ENCODE results near the gene NKAIN1. TPM values are rescaled to one million over a fixed set of nuclear protein-coding genes. Genes with fewer than 3 reads are reported as not detected.

The NKAIN1 gene
- total RNA-seq, 1 experiment from 2014 or later, result 1.1 TPM

DNA sequence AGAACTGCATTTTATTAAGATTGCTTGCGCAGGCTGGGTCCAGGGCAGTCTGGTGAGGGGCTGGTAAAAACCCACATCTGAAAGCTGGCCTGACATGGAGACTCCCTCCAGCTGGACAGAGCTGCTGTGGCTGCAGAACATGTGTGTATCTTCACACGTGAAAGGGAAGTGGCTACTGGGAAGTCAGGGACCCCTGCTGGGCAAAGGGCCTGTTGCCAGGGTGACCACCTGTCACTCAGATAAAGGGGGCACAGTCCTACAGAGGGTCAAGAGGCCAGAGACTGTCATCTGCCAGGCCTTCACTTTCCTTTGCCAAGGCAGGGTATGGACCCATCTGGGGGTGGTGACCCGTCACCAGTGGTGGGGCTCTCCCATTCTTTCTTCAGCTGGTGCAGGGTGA is 17.5 kb downstream of the NKAIN1 start:
- H3K9me2 ChIP-seq (ENCODE audit: insufficient read depth), result no peaks in the 10 kb centered on the region

More for the DNA sequence above, 17.5 kb downstream of the NKAIN1 start:
- no peaks in the 10 kb centered on the region; a peak in 1 of 4 replicates for H3K4me1 ChIP-seq (ENCODE audit: control insufficient read depth in 1 of 2, insufficient read depth in 2 of 2, low read length in 2 of 2)
- no peak for DNase-seq (ENCODE audit: low read depth, low spot score)
- H3K36me3 ChIP-seq (ENCODE audit: control insufficient read depth in 1 of 2, insufficient read depth in 2 of 2, low read length in 2 of 2), result no peaks in the 10 kb centered on the region
- ATAC-seq, result no peak
- H4K20me1 ChIP-seq (ENCODE audit: insufficient read depth), result no peaks in the 10 kb centered on the region
- intact Hi-C loops (cut with micrococcal nuclease), result no loop called here
- CTCF ChIA-PET, result no interaction called here
- no peaks in the 10 kb centered on the region for H3K9me3 ChIP-seq (ENCODE audit: control insufficient read depth in 1 of 2, insufficient read depth in 1 of 2, low read depth in 1 of 2, low read length in 2 of 2)
- no peak overlapping the region for H3K4me2 ChIP-seq (ENCODE audit: low read length)
- no peak for TF ChIP-seq SP1 (IDR thresholded peaks at IDR 0.05; ENCODE audit: low read depth)
- TF ChIP-seq, protein P1, sequence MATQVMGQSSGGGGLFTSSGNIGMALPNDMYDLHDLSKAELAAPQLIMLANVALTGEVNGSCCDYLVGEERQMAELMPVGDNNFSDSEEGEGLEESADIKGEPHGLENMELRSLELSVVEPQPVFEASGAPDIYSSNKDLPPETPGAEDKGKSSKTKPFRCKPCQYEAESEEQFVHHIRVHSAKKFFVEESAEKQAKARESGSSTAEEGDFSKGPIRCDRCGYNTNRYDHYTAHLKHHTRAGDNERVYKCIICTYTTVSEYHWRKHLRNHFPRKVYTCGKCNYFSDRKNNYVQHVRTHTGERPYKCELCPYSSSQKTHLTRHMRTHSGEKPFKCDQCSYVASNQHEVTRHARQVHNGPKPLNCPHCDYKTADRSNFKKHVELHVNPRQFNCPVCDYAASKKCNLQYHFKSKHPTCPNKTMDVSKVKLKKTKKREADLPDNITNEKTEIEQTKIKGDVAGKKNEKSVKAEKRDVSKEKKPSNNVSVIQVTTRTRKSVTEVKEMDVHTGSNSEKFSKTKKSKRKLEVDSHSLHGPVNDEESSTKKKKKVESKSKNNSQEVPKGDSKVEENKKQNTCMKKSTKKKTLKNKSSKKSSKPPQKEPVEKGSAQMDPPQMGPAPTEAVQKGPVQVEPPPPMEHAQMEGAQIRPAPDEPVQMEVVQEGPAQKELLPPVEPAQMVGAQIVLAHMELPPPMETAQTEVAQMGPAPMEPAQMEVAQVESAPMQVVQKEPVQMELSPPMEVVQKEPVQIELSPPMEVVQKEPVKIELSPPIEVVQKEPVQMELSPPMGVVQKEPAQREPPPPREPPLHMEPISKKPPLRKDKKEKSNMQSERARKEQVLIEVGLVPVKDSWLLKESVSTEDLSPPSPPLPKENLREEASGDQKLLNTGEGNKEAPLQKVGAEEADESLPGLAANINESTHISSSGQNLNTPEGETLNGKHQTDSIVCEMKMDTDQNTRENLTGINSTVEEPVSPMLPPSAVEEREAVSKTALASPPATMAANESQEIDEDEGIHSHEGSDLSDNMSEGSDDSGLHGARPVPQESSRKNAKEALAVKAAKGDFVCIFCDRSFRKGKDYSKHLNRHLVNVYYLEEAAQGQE (IDR thresholded peaks at IDR 0.05; ENCODE audit: low read depth), result no peak
- TF ChIP-seq EZH2phosphoT487 (IDR thresholded peaks at IDR 0.05; ENCODE audit: borderline replicate concordance), result no peak
- TF ChIP-seq YY1 (IDR thresholded peaks at IDR 0.05; ENCODE audit: extremely low read depth, insufficient replicate concordance, low read depth, low read length), result no peak
- no peak for TF ChIP-seq SRF (IDR thresholded peaks at IDR 0.05; ENCODE audit: low read depth)
- no peak for TF ChIP-seq JUND (IDR thresholded peaks at IDR 0.05)
- no peak for TF ChIP-seq ELF1 (IDR thresholded peaks at IDR 0.05; ENCODE audit: borderline replicate concordance, low read depth)
- TF ChIP-seq CTCF (IDR thresholded peaks at IDR 0.05 in 2 of 3, conservative IDR thresholded peaks at IDR 0.05 in 1 of 3; ENCODE audit: borderline replicate concordance in 1 of 3, insufficient read depth in 1 of 3, low read depth in 2 of 3, low read length in 2 of 3), result no peak
- no peak for TF ChIP-seq POLR2A (IDR thresholded peaks at IDR 0.05; ENCODE audit: borderline replicate concordance, extremely low read depth, insufficient read depth, insufficient read length)
- no peak for TF ChIP-seq ZFX (IDR thresholded peaks at IDR 0.05)
- no peak for TF ChIP-seq ZBTB33 (IDR thresholded peaks at IDR 0.05; ENCODE audit: extremely low read depth, insufficient replicate concordance, low read length)
- TF ChIP-seq RAD21 (IDR thresholded peaks at IDR 0.05; ENCODE audit: low read depth), result no peak
- no peak for TF ChIP-seq POLR2AphosphoS5 (IDR thresholded peaks at IDR 0.05; ENCODE audit: low read depth, low read length)
- TF ChIP-seq EZH2 (IDR thresholded peaks at IDR 0.05), result no peak
- TF ChIP-seq, protein P2, sequence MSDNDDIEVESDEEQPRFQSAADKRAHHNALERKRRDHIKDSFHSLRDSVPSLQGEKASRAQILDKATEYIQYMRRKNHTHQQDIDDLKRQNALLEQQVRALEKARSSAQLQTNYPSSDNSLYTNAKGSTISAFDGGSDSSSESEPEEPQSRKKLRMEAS (IDR thresholded peaks at IDR 0.05), result no peak
- RAD21 ChIA-PET (ENCODE audit: low non-redundant PET in 1 of 2, low total read pairs in 2 of 2, uncharacterized antibody in 2 of 2, unreplicated experiment in 2 of 2), result no interaction called here
- H3K4me3 ChIP-seq (replicated peaks in 1 of 2; ENCODE audit: low read depth in 1 of 2, low read length in 2 of 2), result no peak overlapping the region
- BruUV-seq (replicated peaks), result no TSS peak
- H3K79me2 ChIP-seq (ENCODE audit: insufficient read depth, low read length), result no peaks in the 10 kb centered on the region
- POLR2A ChIA-PET, result no interaction called here
- H3K27me3 ChIP-seq (ENCODE audit: insufficient read depth, low read length), result 0 out of 2 replicates have a peak, but pooled peaks cover 9% of the 10 kb centered on the region
- no peak overlapping the region for H2AFZ ChIP-seq (ENCODE audit: low read depth, low read length, poor library complexity, severe bottlenecking)
- H3K27ac ChIP-seq (ENCODE audit: low read depth, low read length), result no peak overlapping the region
- no peak overlapping the region for H3K9ac ChIP-seq (ENCODE audit: low read length)
